ENCODE measurements around the gene E2F4.

The E2F4 gene

GRCh38 chr16:67165121-67166078, 26.6 kb upstream of the E2F4 start:
- no peak for DNase-seq (ENCODE audit: low read depth)
- H3K4me3 ChIP-seq (ENCODE audit: low read depth, low read length), result no peak overlapping the region
- TF ChIP-seq CTCF (IDR thresholded peaks at IDR 0.05; ENCODE audit: insufficient read depth, low read depth, low read length, missing control alignments), result no peak

GRCh38 chr16:67166110-67166547, 25.8 kb upstream of the E2F4 start:
- H3K4me3 ChIP-seq (ENCODE audit: low read depth, low read length), result no peak overlapping the region
- DNase-seq (ENCODE audit: low read depth), result no peak
- TF ChIP-seq CTCF (IDR thresholded peaks at IDR 0.05; ENCODE audit: insufficient read depth, low read depth, low read length, missing control alignments), result no peak

GRCh38 chr16:67166598-67167168, 25.3 kb upstream of the E2F4 start:
- DNase-seq (ENCODE audit: low read depth), result no peak

GRCh38 chr16:67167588-67167987, 24.4 kb upstream of the E2F4 start:
- no peak for TF ChIP-seq CTCF (IDR thresholded peaks at IDR 0.05; ENCODE audit: insufficient read depth, low read depth, low read length, missing control alignments)
- DNase-seq (ENCODE audit: low read depth), result no peak
- no peak overlapping the region for H3K4me3 ChIP-seq (ENCODE audit: low read depth, low read length)

More at GRCh38 chr16:67166598-67167168, 25.3 kb upstream of the E2F4 start:
- no peak overlapping the region for H3K4me3 ChIP-seq (ENCODE audit: low read depth, low read length)
- TF ChIP-seq CTCF (IDR thresholded peaks at IDR 0.05; ENCODE audit: insufficient read depth, low read depth, low read length, missing control alignments), result no peak

- DNase-seq (ENCODE audit: low read depth), result no peak
- no peak overlapping the region for H3K4me3 ChIP-seq (ENCODE audit: low read depth, low read length)
- TF ChIP-seq CTCF (IDR thresholded peaks at IDR 0.05; ENCODE audit: insufficient read depth, low read depth, low read length, missing control alignments), result no peak
These were observed 22.9 kb upstream of the E2F4 start for GRCh38 chr16:67169011-67169451.

- peak; percentile 46 for DNase-seq (ENCODE audit: low read depth)
- peak overlapping the region; percentile 67 for H3K4me3 ChIP-seq (ENCODE audit: low read depth, low read length)
- peak; percentile 67 for TF ChIP-seq CTCF (IDR thresholded peaks at IDR 0.05; ENCODE audit: insufficient read depth, low read depth, low read length, missing control alignments)
These were observed 22.2 kb upstream of the E2F4 start for GRCh38 chr16:67169642-67170167.

All from GM12865 (cell line).